ENCODE data around the gene FNBP1L.

FNBP1L gene

DNA sequence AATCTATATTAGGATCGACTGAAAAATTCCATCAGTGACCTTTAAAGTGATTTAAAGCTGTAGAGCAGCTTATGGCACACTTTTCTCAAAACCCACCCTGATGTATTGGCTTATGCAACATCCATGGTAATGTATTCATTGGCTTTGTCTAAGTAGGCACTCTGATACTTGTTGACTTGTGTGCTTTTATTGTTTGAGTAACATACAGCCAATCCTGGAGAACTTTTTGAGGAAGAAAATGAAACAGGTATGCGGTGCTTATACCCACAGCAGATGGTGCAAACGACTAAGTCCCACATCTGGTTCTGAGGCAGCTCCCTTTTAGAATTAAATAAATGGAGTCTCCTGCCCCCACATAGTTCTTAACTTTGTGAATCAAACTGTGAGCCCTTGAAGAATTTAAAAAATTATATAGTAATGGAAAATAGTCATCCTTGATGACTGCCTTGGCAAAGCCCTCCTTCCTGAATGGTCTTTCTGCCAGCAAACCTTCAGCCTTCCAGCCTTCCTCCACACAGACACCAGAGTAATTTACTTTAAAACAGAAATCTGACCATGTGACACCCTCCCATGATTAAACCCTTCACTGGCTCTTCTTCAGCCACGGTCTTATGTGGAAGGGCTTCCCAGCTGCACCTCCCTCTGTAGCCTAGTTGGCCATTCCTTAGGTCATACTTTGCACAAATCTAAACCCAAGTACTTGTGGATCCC is 117.7 kb downstream of the FNBP1L start:
- H3K27ac Mint-ChIP-seq = no peak overlapping the region

DNA sequence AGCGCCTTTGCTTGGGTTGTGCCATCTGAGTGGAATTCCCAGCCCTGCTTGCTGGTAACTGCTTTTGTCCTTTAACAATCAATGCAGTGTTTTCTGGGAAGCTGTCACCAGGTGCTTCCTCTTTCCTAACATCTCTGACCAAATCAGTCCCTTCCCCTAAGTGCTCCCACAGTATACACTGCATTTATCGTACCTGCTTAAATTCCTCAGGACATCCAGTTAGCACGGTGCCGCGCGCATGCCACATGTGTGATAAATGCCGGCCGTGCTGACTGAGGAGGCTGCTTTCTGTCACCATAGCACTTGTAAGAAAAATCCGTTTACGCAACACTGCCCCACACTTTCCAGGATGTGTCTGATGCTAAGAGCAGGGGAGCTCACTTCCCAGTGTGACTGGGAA is 118.3 kb downstream of the FNBP1L start:
- no peaks in the 10 kb centered on the region for H3K4me1 Mint-ChIP-seq (ENCODE audit: low read depth in 2 of 2)
- peaks cover 0 to 14% of the 10 kb centered on the region in 2 donors for H3K27me3 Mint-ChIP-seq
- H3K27ac Mint-ChIP-seq = no peak overlapping the region
- no peaks in the 10 kb centered on the region for H3K9me3 Mint-ChIP-seq
- no peak overlapping the region for H3K4me3 Mint-ChIP-seq
- H3K36me3 Mint-ChIP-seq (ENCODE audit: insufficient read depth) = no peaks in the 10 kb centered on the region
- ATAC-seq (replicated peaks) (no peak), DNase-seq (no peak)

More for the DNA sequence above, 117.7 kb downstream of the FNBP1L start:
- H3K27me3 Mint-ChIP-seq = peaks cover 0 to 14% of the 10 kb centered on the region in 2 donors
- ATAC-seq (replicated peaks) = no peak
- no peaks in the 10 kb centered on the region for H3K4me1 Mint-ChIP-seq (ENCODE audit: low read depth in 2 of 2)
- H3K9me3 Mint-ChIP-seq = no peaks in the 10 kb centered on the region
- no peak for DNase-seq
- no peaks in the 10 kb centered on the region for H3K36me3 Mint-ChIP-seq (ENCODE audit: insufficient read depth)
- H3K4me3 Mint-ChIP-seq = no peak overlapping the region

DNA sequence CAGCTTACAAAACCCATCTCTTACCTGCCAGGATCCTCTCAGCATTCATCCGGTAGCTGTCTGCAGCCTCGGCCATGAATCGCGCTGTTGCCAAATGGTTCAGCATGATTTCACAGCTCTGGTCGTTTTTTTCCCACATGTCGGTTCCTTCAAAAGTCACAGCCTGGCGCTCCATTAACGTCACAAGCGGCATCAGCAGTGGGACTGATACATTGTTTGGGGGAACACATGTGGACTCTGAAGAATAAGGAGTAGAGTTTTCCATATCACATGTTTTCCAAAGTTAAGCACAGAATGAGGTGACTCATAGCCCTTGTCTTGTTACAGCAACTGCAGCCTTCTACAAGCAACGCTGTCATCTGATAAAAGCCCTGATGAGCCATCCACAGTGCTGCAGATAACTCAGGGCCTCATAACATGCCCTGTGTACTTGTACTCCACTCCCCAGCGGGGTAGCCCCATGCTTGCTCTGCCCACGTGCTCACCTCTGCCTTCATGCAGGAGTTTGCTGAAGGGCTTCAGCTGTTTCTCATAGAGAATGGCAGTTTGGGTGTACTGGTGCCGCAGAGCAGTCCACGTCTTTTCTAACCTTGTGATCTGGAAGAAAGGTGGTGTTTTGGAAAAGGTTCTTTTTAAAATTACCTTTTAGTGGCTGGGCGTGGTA is 119.5 kb downstream of the FNBP1L start:
- no peaks in the 10 kb centered on the region for H3K9me3 Mint-ChIP-seq
- H3K4me1 Mint-ChIP-seq (ENCODE audit: low read depth in 2 of 2) = no peaks in the 10 kb centered on the region
- no peak overlapping the region for H3K27ac Mint-ChIP-seq
- H3K27me3 Mint-ChIP-seq = peaks cover 0 to 14% of the 10 kb centered on the region in 2 donors
- no peak overlapping the region for H3K4me3 Mint-ChIP-seq
- DNase-seq = no peak
- ATAC-seq (replicated peaks) = no peak
- no peaks in the 10 kb centered on the region for H3K36me3 Mint-ChIP-seq (ENCODE audit: insufficient read depth)

DNA sequence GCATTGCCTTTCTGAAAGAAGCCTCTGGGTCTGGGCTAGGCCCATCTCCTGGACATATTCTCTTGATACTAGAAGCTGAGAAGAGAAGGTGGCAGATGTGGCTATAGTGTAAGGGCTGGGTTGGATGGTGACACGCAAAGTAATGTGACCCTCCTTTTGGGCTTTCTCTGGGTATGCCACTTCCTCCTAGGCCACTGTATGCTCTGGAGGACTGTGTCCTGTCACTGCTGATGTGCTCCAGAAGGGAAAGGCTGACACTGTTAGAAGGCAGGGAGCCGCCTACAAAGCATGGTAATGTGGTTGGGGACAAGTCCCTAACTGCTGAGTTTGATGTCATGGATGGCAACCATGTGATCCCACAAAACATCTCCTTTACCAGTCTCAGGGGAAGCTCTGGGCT is 121.6 kb downstream of the FNBP1L start:
- Mint-ChIP-seq H3K9me3 (no peaks in the 10 kb centered on the region), H3K27me3 (peaks cover 0 to 14% of the 10 kb centered on the region in 2 donors), H3K36me3 (ENCODE audit: insufficient read depth) (no peaks in the 10 kb centered on the region), H3K27ac (no peak overlapping the region), H3K4me1 (ENCODE audit: low read depth in 2 of 2) (no peaks in the 10 kb centered on the region), H3K4me3 (no peak overlapping the region)
- ATAC-seq (replicated peaks) (no peak), DNase-seq (no peak)

DNA sequence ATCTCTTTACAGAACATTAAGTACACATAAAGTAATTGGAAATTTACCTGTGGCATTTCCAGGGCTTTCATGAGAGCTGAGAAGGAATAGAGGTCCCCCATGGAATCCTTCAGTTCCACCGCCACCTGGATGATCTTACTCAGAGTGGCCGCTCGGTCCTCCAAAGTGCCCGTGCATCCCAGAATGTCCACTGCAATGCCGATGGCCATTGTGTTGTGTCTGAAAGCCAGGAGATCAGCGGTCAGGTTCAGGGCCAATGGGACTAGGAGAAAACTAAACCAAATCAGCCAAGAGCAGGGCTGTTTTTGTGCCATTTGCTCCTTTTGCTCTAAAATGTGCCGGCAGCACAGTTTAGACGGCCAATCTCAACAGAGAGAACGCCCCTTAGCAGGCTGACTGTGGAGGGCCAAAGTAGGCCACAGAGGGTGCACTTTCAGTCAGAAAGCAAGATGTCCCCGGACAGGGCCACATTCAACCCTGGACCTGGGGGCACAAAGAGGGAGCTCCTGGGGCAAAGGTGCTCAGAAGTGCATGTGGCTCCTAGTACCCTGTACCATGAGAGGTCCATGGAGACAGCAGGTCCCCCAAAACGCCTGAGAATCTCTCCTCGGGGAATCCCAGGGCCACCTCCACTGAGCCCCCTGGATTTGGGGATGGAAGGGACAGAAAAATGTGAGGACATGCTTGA is 123.8 kb downstream of the FNBP1L start:
- peaks cover 0 to 6% of the 10 kb centered on the region in 2 donors for H3K27me3 Mint-ChIP-seq
- ATAC-seq (replicated peaks) = no peak
- no peak for DNase-seq
- H3K4me1 Mint-ChIP-seq (ENCODE audit: low read depth in 2 of 2) = no peaks in the 10 kb centered on the region
- H3K4me3 Mint-ChIP-seq = no peak overlapping the region
- no peaks in the 10 kb centered on the region for H3K9me3 Mint-ChIP-seq
- no peaks in the 10 kb centered on the region for H3K36me3 Mint-ChIP-seq (ENCODE audit: insufficient read depth)
- no peak overlapping the region for H3K27ac Mint-ChIP-seq

DNA sequence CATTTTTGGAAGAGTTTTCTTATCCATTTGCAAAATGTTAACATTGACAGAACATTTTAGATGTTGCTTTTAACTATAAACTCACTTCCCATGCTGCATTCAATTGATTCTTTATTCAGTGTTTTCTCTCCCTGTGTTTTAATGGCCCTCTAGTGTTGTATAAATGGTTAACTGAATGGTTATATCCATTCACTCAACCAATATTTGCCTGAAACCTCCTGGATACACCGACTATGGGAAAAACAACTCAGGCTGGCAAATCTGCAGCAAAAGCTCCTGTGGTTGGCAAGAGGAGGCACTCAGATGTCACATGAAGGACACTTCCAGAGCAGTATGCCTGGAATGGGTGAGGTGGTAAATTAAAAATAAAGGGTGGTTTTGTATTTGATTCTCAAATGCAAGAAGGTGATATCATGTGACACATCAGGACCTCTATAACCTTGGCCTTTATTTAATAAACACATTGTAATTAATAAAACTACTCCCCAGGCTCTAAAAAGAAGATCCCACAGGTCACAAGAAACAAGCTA is 126.1 kb downstream of the FNBP1L start:
- ATAC-seq (replicated peaks) = no peak

DNA sequence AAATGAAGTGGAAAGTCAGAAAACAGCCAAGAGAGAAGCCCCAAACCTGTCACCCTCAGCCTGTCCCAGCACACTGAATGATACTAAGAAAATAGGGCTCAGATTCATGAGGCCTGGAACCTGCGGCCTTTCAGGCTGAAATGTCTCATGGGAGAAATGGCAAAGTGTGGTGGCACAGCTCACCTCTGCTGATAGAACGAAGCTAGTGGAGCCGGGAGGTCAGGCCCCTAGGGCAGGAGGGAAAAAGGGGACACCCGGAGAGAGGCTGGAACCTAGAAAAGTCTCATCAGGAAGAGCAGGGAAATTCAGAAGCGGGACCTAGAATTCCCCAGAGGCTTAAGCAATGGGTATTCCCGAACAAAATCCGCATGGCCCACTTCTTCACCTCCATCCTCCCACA is 126.6 kb downstream of the FNBP1L start:
- Mint-ChIP-seq H3K4me1 (ENCODE audit: low read depth in 2 of 2) (no peaks in the 10 kb centered on the region), H3K4me3 (no peak overlapping the region), H3K27ac (no peak overlapping the region), H3K36me3 (ENCODE audit: insufficient read depth) (no peaks in the 10 kb centered on the region), H3K9me3 (no peaks in the 10 kb centered on the region), H3K27me3 (no peaks in the 10 kb centered on the region)
- ATAC-seq (replicated peaks) = no peak
- no peak for DNase-seq

More for the DNA sequence above, 126.1 kb downstream of the FNBP1L start:
- H3K4me3 Mint-ChIP-seq = no peak overlapping the region
- no peaks in the 10 kb centered on the region for H3K9me3 Mint-ChIP-seq
- no peak for DNase-seq
- no peaks in the 10 kb centered on the region for H3K4me1 Mint-ChIP-seq (ENCODE audit: low read depth in 2 of 2)
- no peaks in the 10 kb centered on the region for H3K36me3 Mint-ChIP-seq (ENCODE audit: insufficient read depth)
- no peaks in the 10 kb centered on the region for H3K27me3 Mint-ChIP-seq
- no peak overlapping the region for H3K27ac Mint-ChIP-seq

DNA sequence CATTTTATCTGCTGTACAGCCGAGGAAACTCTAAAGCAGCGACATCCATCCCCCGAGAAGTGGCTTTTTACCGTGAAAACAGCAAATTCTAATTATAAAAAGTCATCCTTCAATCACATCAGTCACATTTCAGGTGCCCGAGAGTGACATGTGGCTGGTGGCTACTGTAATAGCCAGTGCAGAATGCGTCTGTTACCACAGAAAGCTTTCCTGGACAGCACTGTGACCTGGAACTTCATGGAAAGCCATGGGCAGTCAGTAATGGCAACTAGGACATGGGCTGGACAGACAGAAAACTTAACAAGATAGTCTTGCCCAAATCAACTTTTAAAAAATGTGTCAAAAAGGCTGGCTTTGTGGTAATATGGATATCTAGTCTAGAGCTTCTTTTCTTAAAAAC is 127.1 kb downstream of the FNBP1L start:
- Mint-ChIP-seq H3K36me3 (ENCODE audit: insufficient read depth) (no peaks in the 10 kb centered on the region), H3K27ac (no peak overlapping the region), H3K9me3 (no peaks in the 10 kb centered on the region), H3K4me3 (no peak overlapping the region), H3K27me3 (no peaks in the 10 kb centered on the region), H3K4me1 (ENCODE audit: low read depth in 2 of 2) (no peaks in the 10 kb centered on the region)
- no peak for DNase-seq
- ATAC-seq (replicated peaks) = no peak

DNA sequence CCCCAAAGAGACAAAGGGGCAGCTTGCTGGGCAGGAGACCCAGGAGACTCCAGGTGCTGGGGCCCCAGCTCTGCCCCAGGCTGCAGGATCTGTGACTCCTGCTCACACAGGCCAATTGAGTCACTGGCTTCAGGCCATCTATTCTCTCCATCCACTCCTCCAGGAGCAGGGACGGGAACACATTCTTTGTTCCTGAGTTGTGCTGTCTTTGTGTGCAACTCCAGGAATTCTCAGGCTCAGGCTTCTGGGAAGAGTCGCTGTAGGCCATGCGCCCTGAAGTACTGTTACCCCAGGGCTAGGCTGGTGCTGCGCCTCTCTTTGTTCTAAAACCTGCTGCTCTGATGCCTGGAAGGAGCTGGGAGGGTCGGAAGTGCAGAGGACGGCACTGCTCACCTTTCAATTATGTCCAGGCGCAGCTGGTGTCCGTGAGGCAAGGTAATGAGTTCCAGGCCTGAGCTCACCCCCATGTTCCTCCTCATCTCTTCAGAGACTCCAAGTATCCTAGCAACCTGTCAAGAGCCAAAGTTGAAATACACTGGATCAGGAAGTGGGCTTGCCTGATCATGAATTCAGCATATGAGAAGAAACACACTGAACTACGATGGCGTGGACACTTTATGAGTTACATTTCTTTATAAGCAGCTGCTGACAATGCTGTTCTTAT is 127.8 kb downstream of the FNBP1L start:
- no peaks in the 10 kb centered on the region for H3K36me3 Mint-ChIP-seq (ENCODE audit: insufficient read depth)
- H3K4me3 Mint-ChIP-seq = no peak overlapping the region
- H3K27me3 Mint-ChIP-seq = no peaks in the 10 kb centered on the region
- no peak for DNase-seq
- no peak overlapping the region for H3K27ac Mint-ChIP-seq
- ATAC-seq (replicated peaks) = no peak
- no peaks in the 10 kb centered on the region for H3K9me3 Mint-ChIP-seq
- no peaks in the 10 kb centered on the region for H3K4me1 Mint-ChIP-seq (ENCODE audit: low read depth in 2 of 2)

DNA sequence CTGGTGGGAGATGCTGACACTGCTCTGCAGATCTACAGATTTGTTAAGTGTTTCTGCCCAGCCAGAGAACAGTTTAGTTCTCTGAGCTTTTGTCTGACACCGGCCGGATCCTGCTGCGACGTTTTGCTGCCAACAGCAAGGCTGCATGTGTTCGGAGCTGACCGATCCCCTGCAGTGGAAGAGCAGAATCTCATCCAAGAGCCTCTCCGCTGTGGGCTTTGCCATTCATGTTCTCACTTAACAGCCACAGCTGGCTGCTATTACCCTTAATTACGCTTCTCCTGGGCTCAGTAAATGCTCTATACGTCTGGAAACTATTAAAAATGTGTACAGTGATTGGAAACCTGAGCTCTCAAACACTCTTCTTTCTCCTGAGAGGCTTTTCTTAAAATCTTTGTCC is 128.4 kb downstream of the FNBP1L start:
- ATAC-seq (replicated peaks) (no peak), DNase-seq (no peak)
- H3K36me3 Mint-ChIP-seq (ENCODE audit: insufficient read depth) = no peaks in the 10 kb centered on the region
- H3K27ac Mint-ChIP-seq = no peak overlapping the region
- H3K9me3 Mint-ChIP-seq = no peaks in the 10 kb centered on the region
- no peaks in the 10 kb centered on the region for H3K27me3 Mint-ChIP-seq
- H3K4me3 Mint-ChIP-seq = no peak overlapping the region
- H3K4me1 Mint-ChIP-seq (ENCODE audit: low read depth in 2 of 2) = no peaks in the 10 kb centered on the region

DNA sequence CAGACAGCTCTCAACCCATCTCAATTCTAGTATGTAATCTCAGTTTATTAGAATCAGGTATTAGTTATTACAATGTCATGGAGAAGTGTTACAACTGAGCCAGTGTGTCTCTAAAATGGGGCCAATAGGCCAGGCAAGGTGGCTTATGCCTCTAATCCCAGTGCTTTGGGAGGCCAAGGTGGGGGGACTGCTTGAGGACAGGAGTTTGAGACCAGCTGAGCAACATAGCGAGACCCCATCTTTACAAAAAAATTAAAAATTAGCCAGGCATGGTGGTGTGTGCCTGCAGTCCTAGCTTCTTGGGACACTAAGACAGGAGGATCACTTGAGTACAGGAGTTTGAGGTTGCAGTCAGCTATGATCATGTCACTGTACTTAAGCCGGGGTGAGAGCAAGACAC is 128.8 kb downstream of the FNBP1L start:
- Mint-ChIP-seq H3K27me3 (no peaks in the 10 kb centered on the region), H3K4me3 (no peak overlapping the region), H3K9me3 (no peaks in the 10 kb centered on the region), H3K36me3 (ENCODE audit: insufficient read depth) (no peaks in the 10 kb centered on the region), H3K27ac (no peak overlapping the region), H3K4me1 (ENCODE audit: low read depth in 2 of 2) (no peaks in the 10 kb centered on the region)
- DNase-seq (no peak), ATAC-seq (replicated peaks) (no peak)

DNA sequence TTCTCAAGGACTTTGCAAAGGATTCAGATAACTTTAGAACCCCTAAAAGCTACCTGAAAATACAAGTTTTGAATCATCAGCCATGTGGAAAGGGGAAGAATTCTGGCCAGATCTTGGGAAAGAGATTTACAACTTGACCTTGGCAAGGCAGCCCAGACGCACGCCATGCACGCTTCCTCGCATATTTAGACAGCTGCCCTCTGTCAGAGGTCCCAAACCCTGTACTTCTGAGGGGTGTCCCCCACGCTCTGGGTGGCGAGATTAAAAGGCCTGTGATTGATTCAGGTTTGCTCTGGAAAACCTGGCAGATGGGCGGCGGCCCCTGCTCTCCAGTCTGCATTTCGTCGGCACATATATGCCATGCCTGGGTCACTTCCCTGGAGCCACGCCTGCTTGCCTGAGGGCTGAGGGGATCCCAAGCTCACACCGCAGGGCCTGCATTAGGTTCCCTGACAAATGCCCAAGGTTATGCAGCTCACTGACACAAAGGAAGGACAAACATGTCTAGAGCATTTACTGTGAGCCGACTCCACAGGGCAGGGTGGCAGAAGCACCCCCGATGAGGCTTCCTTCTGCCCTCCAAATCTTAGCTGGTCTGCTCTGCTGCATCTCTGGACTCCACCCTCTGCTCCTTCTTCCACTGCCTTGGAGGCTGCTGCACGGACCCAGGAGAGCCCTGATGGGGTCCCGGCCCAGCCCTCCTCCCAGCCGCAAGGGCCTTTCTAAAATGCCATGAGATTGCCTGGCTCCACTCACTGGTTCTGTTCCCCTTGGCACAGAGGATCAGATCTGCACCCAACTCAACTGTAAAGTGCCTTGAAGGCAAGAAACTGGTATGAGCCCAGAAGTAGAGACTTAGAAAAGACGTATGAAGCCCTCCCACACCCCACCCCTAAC is 129.9 kb downstream of the FNBP1L start:
- H3K4me3 Mint-ChIP-seq = no peak overlapping the region
- H3K27ac Mint-ChIP-seq = no peak overlapping the region
- no peaks in the 10 kb centered on the region for H3K36me3 Mint-ChIP-seq (ENCODE audit: insufficient read depth)
- no peaks in the 10 kb centered on the region for H3K9me3 Mint-ChIP-seq
- no peaks in the 10 kb centered on the region for H3K4me1 Mint-ChIP-seq (ENCODE audit: low read depth in 2 of 2)
- ATAC-seq (replicated peaks) = no peak
- DNase-seq = no peak
- H3K27me3 Mint-ChIP-seq = no peaks in the 10 kb centered on the region

DNA sequence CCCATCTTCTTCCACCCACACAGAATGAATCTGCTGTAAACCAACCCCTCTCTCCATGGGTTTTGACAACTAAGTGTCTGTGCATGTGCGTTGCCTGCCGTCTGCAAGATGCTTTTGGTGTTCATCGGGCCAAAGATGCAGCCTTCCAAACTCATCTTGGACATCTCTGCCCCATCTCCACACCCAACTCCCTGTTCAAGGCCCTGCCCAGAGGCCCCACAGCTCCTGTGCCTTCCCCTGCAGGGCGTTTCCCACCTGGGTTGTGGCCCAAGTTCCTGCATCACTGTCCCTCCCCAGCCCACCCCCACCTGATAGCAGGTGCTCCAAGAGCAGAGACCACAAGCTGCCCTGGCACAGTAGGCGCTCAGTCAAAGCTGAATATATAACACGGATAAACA is 130.5 kb downstream of the FNBP1L start:
- no peaks in the 10 kb centered on the region for H3K9me3 Mint-ChIP-seq
- no peak overlapping the region for H3K27ac Mint-ChIP-seq
- ATAC-seq (replicated peaks) (no peak), DNase-seq (no peak)
- H3K27me3 Mint-ChIP-seq = no peaks in the 10 kb centered on the region
- no peaks in the 10 kb centered on the region for H3K4me1 Mint-ChIP-seq (ENCODE audit: low read depth in 2 of 2)
- H3K4me3 Mint-ChIP-seq = no peak overlapping the region
- H3K36me3 Mint-ChIP-seq (ENCODE audit: insufficient read depth) = no peaks in the 10 kb centered on the region

Data from effector memory CD8-positive, alpha-beta T cell (primary cell).